GM18520 (cell line): ENCODE measurements around the gene SPATA45.

Experiments used
- ATAC-seq: cut with Tn5 transposase; IDR thresholded peaks from one replicate; pipeline ENCODE4 v1.9.1; 2021; ENCODE audit not compliant: unreplicated experiment

Gene SPATA45

GRCh38 chr1:212833211-212834207 is 13.9 kb downstream of the SPATA45 start:
- ATAC-seq, result peak; percentile 52

- ATAC-seq, result no peak
Measured at GRCh38 chr1:212828395-212828794, 19.1 kb downstream of the SPATA45 start.

GRCh38 chr1:212827831-212828278 is 19.6 kb downstream of the SPATA45 start:
- ATAC-seq, result no peak

- ATAC-seq, result no peak
Measured at GRCh38 chr1:212827171-212827776, 20.2 kb downstream of the SPATA45 start.

GRCh38 chr1:212825798-212826452 is 21.5 kb downstream of the SPATA45 start:
- ATAC-seq, result no peak

- ATAC-seq, result no peak
Measured at GRCh38 chr1:212824201-212824600, 23.2 kb downstream of the SPATA45 start.

GRCh38 chr1:212822956-212823355 is 24.5 kb downstream of the SPATA45 start:
- no peak for ATAC-seq

- no peak for ATAC-seq
Measured at GRCh38 chr1:212820969-212821368, 26.5 kb downstream of the SPATA45 start.

GRCh38 chr1:212819726-212820125 is 27.7 kb downstream of the SPATA45 start:
- peak; percentile 49 for ATAC-seq

- no peak for ATAC-seq
Measured at GRCh38 chr1:212816567-212817278, 30.7 kb downstream of the SPATA45 start.

GRCh38 chr1:212814537-212815334 is 32.7 kb downstream of the SPATA45 start:
- no peak for ATAC-seq

GRCh38 chr1:212805767-212806166 is 41.7 kb downstream of the SPATA45 start:
- no peak for ATAC-seq

- ATAC-seq, result no peak
Measured at GRCh38 chr1:212797681-212798080, 49.8 kb downstream of the SPATA45 start.

- ATAC-seq, result peak; percentile 68
Measured at GRCh38 chr1:212794561-212795014, 52.9 kb downstream of the SPATA45 start.

- no peak for ATAC-seq
Measured at GRCh38 chr1:212792396-212792908, 55.0 kb downstream of the SPATA45 start.

- ATAC-seq, result peak; percentile 69
Measured at GRCh38 chr1:212791676-212792395, 55.6 kb downstream of the SPATA45 start, which contains the start of the genes NSL1 and TATDN3. Gene NSL1, minus strand, starts transcription at chr1:212791777. Its CDS starts 14 bp downstream, at chr1:212791763. Gene TATDN3, plus strand, starts transcription at chr1:212791894. Its CDS starts 28 bp downstream, at chr1:212791922.

GRCh38 chr1:212791261-212791675 is 56.2 kb downstream of the SPATA45 start:
- ATAC-seq, result peak; percentile 17

- no peak for ATAC-seq
Measured at GRCh38 chr1:212785871-212786270, 61.6 kb downstream of the SPATA45 start.

GRCh38 chr1:212783976-212784375 is 63.5 kb downstream of the SPATA45 start:
- no peak for ATAC-seq
